ENCODE data around the gene MMP24.

DNA sequence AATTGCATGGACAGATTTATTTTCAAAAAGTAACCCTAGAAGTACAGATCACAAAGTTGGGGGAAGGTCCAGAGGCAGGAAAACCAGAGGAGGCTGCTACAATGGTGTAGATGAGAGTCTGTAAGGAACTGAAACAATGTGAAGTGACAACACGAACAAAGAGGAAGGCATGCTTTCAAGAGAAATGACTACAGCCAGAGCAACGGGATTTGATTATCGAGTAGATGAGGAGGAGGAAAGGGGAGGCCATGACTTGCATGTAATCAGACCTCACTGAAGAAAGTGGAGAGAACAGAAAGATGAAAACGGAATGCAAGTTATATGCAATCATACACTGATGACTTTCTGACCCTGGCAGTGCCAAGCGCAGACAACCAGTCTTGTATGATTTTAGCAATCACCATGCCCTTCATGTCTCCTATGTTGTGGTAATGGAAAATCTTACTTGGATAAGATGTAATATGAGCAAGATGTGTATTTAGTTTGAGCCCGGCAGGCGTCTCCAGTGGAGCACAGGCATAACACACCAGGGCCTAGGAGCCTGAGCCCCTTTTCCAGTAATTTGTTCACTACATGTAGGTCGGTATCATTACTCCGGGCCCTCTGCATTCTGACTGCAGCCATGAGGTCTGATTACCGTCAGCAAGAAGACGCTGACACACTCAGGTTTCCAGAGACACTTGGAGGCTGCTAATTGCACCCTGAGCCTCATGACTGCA is 99.7 kb downstream of the MMP24 start:
- no peak for TF ChIP-seq POLR2A (IDR thresholded peaks at IDR 0.05)
- TF ChIP-seq, protein P1, sequence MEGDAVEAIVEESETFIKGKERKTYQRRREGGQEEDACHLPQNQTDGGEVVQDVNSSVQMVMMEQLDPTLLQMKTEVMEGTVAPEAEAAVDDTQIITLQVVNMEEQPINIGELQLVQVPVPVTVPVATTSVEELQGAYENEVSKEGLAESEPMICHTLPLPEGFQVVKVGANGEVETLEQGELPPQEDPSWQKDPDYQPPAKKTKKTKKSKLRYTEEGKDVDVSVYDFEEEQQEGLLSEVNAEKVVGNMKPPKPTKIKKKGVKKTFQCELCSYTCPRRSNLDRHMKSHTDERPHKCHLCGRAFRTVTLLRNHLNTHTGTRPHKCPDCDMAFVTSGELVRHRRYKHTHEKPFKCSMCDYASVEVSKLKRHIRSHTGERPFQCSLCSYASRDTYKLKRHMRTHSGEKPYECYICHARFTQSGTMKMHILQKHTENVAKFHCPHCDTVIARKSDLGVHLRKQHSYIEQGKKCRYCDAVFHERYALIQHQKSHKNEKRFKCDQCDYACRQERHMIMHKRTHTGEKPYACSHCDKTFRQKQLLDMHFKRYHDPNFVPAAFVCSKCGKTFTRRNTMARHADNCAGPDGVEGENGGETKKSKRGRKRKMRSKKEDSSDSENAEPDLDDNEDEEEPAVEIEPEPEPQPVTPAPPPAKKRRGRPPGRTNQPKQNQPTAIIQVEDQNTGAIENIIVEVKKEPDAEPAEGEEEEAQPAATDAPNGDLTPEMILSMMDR (IDR thresholded peaks at IDR 0.05) = no peak

Data from right lobe of liver (tissue), 4 donors.